Colonic mucosa (tissue), 4 donors: ENCODE results near the gene NDUFS2. TPM values are rescaled to one million over a fixed set of nuclear protein-coding genes. Genes with fewer than 3 reads are reported as not detected.

Experiments used
- DNase-seq: peaks from one replicate; pipeline ENCODE4 v3.0.0-alpha.2; 2020
- H3K27ac ChIP-seq: fragments of 200-600 bp; one replicate; pipeline ENCODE4 v1.8.0; 2021
- H3K27me3 ChIP-seq: fragments of 200-600 bp; one replicate; pipeline ENCODE4 v1.8.0; 2021
- H3K36me3 ChIP-seq: fragments of 200-600 bp; one replicate; pipeline ENCODE4 v1.8.0; 2021
- H3K4me1 ChIP-seq: fragments of 200-600 bp; one replicate; pipeline ENCODE4 v1.8.0; 2021; ENCODE audit warnings: mild to moderate bottlenecking
- H3K4me3 ChIP-seq: fragments of 200-600 bp; one replicate; pipeline ENCODE4 v1.8.0; 2021
- H3K9ac ChIP-seq, 2 donors: one replicate each; pipeline ENCODE4 v1.7.0; 2013; ENCODE audit warnings: control low read depth in 2 of 2, low read depth in 2 of 2, low read length in 2 of 2
- H3K9me3 ChIP-seq: fragments of 200-600 bp; one replicate; pipeline ENCODE4 v1.8.0; 2021
- intact Hi-C: fragments of 100-400 bp; cut with DNase I; formaldehyde crosslinking; loops from one replicate; pipeline ENCODE4 v1.14.1; 2022
- microRNA-seq: library from miRNA; unstranded; fragments of <30 nt; microRNA quantifications from one replicate; pipeline ENCODE4, GENCODE V29; 2019
- total RNA-seq, 2 donors: library from RNA; stranded (reverse); fragmentation: NEBNext Ultra II Directional in 1 of 2; extraction: Animal tissue kit (Norgen Biotek cat#: 25700) in 1 of 2; gene quantifications; one replicate each; pipeline ENCODE4 v1.2.1, GENCODE V29; 2021
- TF ChIP-seq, protein P1 (sequence below): fragments of 200-600 bp; IDR thresholded peaks from one replicate; pipeline ENCODE4 v1.8.0; 2022; ENCODE audit warnings: antibody characterized with exemption, mild to moderate bottlenecking
- donor health status: healthy.
- donor health status: DM: no; HTN: no; CAD: no.
- donor health status: DM: no; HTN: no; CAD: no.

NDUFS2 gene
- total RNA-seq, 2 donors from 2014 or later = 167 to 169 TPM

DNA sequence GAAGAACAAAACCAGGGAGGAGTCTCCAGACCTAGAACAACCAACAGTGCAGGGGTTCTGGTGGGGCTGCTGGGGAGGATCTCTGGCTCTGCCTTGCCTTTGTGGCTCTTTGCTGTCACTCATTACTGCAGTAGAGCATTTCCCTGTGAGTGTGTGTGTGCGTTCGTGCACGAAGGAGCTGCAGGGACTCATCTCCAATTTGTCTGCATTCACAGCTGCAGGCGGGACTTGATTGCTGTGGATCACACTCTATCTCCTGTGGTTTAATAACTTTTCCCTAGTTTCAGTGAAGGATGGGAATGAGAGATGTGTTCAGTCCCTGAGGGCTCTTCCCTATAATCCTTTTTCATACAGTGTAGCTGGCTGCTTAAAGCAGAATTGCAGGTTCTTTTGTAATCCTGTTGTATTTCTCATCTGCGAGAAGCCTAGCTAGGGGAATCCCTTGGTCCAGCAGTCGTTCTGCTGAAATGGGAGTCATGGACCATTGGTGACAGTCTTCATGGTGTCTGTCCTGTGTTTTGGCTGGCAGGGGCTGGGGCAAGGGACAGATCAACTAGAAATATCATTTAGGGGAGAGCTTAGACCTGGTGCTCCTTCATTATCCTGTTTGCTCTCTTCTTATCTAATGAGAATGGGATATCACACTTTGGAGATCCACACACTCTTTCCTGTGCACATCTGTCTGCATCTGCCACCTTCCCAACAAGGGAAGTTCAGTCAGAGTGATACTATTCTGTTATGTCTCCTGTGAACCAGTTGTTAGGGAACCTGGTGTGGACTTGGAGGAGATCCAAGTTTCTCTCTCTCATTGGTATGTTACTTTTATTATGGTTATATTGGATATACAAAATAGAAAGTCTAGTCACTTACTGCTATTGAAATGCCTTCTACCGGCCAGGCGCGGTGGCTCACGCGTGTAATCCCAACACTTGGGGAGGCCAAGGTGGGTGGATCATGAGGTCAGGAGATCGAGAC, 59.4 kb downstream of the NDUFS2 start:
- DNase-seq = no peak
- no peaks in the 10 kb centered on the region for H3K36me3 ChIP-seq
- no peak overlapping the region for H3K27ac ChIP-seq
- TF ChIP-seq, protein P1, sequence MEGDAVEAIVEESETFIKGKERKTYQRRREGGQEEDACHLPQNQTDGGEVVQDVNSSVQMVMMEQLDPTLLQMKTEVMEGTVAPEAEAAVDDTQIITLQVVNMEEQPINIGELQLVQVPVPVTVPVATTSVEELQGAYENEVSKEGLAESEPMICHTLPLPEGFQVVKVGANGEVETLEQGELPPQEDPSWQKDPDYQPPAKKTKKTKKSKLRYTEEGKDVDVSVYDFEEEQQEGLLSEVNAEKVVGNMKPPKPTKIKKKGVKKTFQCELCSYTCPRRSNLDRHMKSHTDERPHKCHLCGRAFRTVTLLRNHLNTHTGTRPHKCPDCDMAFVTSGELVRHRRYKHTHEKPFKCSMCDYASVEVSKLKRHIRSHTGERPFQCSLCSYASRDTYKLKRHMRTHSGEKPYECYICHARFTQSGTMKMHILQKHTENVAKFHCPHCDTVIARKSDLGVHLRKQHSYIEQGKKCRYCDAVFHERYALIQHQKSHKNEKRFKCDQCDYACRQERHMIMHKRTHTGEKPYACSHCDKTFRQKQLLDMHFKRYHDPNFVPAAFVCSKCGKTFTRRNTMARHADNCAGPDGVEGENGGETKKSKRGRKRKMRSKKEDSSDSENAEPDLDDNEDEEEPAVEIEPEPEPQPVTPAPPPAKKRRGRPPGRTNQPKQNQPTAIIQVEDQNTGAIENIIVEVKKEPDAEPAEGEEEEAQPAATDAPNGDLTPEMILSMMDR = no peak
- H3K9ac ChIP-seq = no peak overlapping the region
- no peak overlapping the region for H3K4me3 ChIP-seq
- no peaks in the 10 kb centered on the region for H3K9me3 ChIP-seq
- peaks cover 35% of the 10 kb centered on the region for H3K27me3 ChIP-seq
- intact Hi-C loops = no loop called here
- H3K4me1 ChIP-seq = peaks cover 7% of the 10 kb centered on the region

Small RNAs within 50 kb of the gene (microRNA-seq; reads per million reads assigned to microRNA genes)
- 3.9 reads per million for gene MIR5187

Other genes starting within 250 kb of the NDUFS2 start
- not detected for gene ITLN2, start 247.6 kb upstream of the NDUFS2 start, total RNA-seq
- gene F11R, start 181.2 kb upstream of the NDUFS2 start, total RNA-seq = 100 to 1,000 TPM; 134 to 179 TPM
- gene TSTD1, start 163.4 kb upstream of the NDUFS2 start, total RNA-seq = 10 to 100 TPM; 74.7 to 87.8 TPM
- gene USF1, start 156.4 kb upstream of the NDUFS2 start, total RNA-seq = 10 to 100 TPM; 63.6 TPM
- 1 to 10 TPM; 3.5 to 5.3 TPM for gene ARHGAP30, start 132.5 kb upstream of the NDUFS2 start, total RNA-seq
- gene NECTIN4, start 112.8 kb upstream of the NDUFS2 start, total RNA-seq = 1 to 10 TPM; 4.6 to 7.8 TPM
- gene KLHDC9, start 104.0 kb upstream of the NDUFS2 start, total RNA-seq = 10 to 100 TPM in 1 of 2 donors, 1 to 10 TPM in 1; 7.1 to 10.1 TPM
- 10 to 100 TPM; 42.7 to 49.6 TPM for gene PFDN2, start 84.3 kb upstream of the NDUFS2 start, total RNA-seq
- gene NIT1, start 84.3 kb upstream of the NDUFS2 start, total RNA-seq = 10 to 100 TPM; 58.8 to 84.4 TPM
- gene DEDD, start 69.7 kb upstream of the NDUFS2 start, total RNA-seq = 10 to 100 TPM; 33.8 to 34.3 TPM
- 100 to 1,000 TPM in 1 of 2 donors, 10 to 100 TPM in 1; 94.2 to 111 TPM for gene UFC1, start 48.4 kb upstream of the NDUFS2 start, total RNA-seq
- 10 to 100 TPM; 20.8 to 29.0 TPM for gene USP21, start 42.9 kb upstream of the NDUFS2 start, total RNA-seq
- 10 to 100 TPM; 13.4 to 14.3 TPM for gene PPOX, start 35.9 kb upstream of the NDUFS2 start, total RNA-seq
- gene B4GALT3, start 24.9 kb upstream of the NDUFS2 start, total RNA-seq = 10 to 100 TPM; 30.3 to 34.8 TPM
- 10 to 100 TPM in 1 of 2 donors, under 1 TPM in 1; 0.57 to 14.0 TPM for gene ADAMTS4, start 3.3 kb upstream of the NDUFS2 start, total RNA-seq
- gene FCER1G, start 12.9 kb downstream of the NDUFS2 start, total RNA-seq = 10 to 100 TPM in 1 of 2 donors, 1 to 10 TPM in 1; 6.6 to 16.0 TPM
- gene APOA2, start 21.3 kb downstream of the NDUFS2 start, total RNA-seq = 1 to 10 TPM in 1 of 2 donors, not detected in 1; 5.1 TPM
- gene TOMM40L, start 23.7 kb downstream of the NDUFS2 start, total RNA-seq = 10 to 100 TPM; 16.6 to 23.1 TPM
- gene NR1I3, start 35.8 kb downstream of the NDUFS2 start, total RNA-seq = not detected
- 1 to 10 TPM in 1 of 2 donors, under 1 TPM in 1; 0.22 to 1.4 TPM for gene PCP4L1, start 56.4 kb downstream of the NDUFS2 start, total RNA-seq
- 1 to 10 TPM; 2.7 to 3.1 TPM for gene MPZ, start 107.6 kb downstream of the NDUFS2 start, total RNA-seq
- 100 to 1,000 TPM; 294 to 331 TPM for gene SDHC, start 112.0 kb downstream of the NDUFS2 start, total RNA-seq
- gene CFAP126, start 165.5 kb downstream of the NDUFS2 start, total RNA-seq = not detected